Calu3 (cell line): Measurements from ENCODE around the gene PRKCI. TPM values are rescaled to one million over a fixed set of nuclear protein-coding genes. Genes with fewer than 3 reads are reported as not detected.

ENCODE experiments used
- BruUV-seq: library from RNA; stranded (reverse); fragments of 400-500 nt; replicated peaks from 2 replicates; lab custom pipeline; 2021; lab: Mats Ljungman, UMichigan
- CTCF ChIA-PET: fragments of 300-600 bp; sonication (Branson Sonifier 250); formaldehyde crosslinking; loops from one replicate; lab custom pipeline; 2022; ENCODE audit warnings: antibody characterized with exemption; lab: Charles Lee
- DNase-seq: peaks from one replicate; pipeline ENCODE4 v3.0.0; 2022
- H3K27ac Mint-ChIP-seq: one replicate; pipeline ENCODE4 v1.8.0; 2022; ENCODE audit warnings: mixed read lengths; ENCODE audit not compliant: unreplicated experiment
- H3K27me3 Mint-ChIP-seq: one replicate; pipeline ENCODE4 v1.8.0; 2022; ENCODE audit warnings: mixed read lengths; ENCODE audit not compliant: unreplicated experiment
- H3K36me3 Mint-ChIP-seq: one replicate; pipeline ENCODE4 v1.8.0; 2022; ENCODE audit warnings: mild to moderate bottlenecking, moderate library complexity, mixed read lengths; ENCODE audit not compliant: insufficient read depth, unreplicated experiment
- H3K4me1 Mint-ChIP-seq: one replicate; pipeline ENCODE4 v1.8.0; 2022; ENCODE audit warnings: mild to moderate bottlenecking, low read depth, mixed read lengths; ENCODE audit not compliant: unreplicated experiment
- H3K4me3 Mint-ChIP-seq: one replicate; pipeline ENCODE4 v1.8.0; 2022; ENCODE audit warnings: mild to moderate bottlenecking, low read depth, moderate library complexity, mixed read lengths; ENCODE audit not compliant: unreplicated experiment
- H3K9me3 Mint-ChIP-seq: one replicate; pipeline ENCODE4 v1.8.0; 2022; ENCODE audit warnings: low read depth, mixed read lengths; ENCODE audit not compliant: unreplicated experiment
- CTCF ChIP-seq: fragments of 200-600 bp; IDR thresholded peaks from one replicate; pipeline ENCODE4 v1.8.0; 2022; ENCODE audit warnings: antibody characterized with exemption; ENCODE audit not compliant: unreplicated experiment
- intact Hi-C: fragments of 100-400 bp; cut with micrococcal nuclease; formaldehyde crosslinking; loops from one replicate; pipeline ENCODE4 v1.10.0; 2022; ENCODE audit not compliant: unreplicated experiment
- total RNA-seq: library from RNA; stranded (reverse); gene quantifications from 2 replicates; pipeline ENCODE4 v1.2.3, GENCODE V29; 2022

Gene PRKCI
- total RNA-seq, 1 experiment from 2014 or later = 79.5 TPM

GRCh38 chr3:170226426-170226960, 4.3 kb downstream of the PRKCI start:
- no peak for TF ChIP-seq CTCF
- Mint-ChIP-seq H3K9me3 (no peaks in the 10 kb centered on the region), H3K27me3 (no peaks in the 10 kb centered on the region), H3K27ac (no peak overlapping the region), H3K4me1 (peaks cover 40% of the 10 kb centered on the region), H3K4me3 (peak overlapping the region; percentile 8), H3K36me3 (peaks cover 27% of the 10 kb centered on the region)
- no peak for DNase-seq
- intact Hi-C loops = no loop called here
- no TSS peak for BruUV-seq
- CTCF ChIA-PET = interaction anchor here (0.6 kb wide), 1 partner anchor 1199 kb away, joined by 3 read pairs; no protein-coding TSS in a partner anchor

DNA sequence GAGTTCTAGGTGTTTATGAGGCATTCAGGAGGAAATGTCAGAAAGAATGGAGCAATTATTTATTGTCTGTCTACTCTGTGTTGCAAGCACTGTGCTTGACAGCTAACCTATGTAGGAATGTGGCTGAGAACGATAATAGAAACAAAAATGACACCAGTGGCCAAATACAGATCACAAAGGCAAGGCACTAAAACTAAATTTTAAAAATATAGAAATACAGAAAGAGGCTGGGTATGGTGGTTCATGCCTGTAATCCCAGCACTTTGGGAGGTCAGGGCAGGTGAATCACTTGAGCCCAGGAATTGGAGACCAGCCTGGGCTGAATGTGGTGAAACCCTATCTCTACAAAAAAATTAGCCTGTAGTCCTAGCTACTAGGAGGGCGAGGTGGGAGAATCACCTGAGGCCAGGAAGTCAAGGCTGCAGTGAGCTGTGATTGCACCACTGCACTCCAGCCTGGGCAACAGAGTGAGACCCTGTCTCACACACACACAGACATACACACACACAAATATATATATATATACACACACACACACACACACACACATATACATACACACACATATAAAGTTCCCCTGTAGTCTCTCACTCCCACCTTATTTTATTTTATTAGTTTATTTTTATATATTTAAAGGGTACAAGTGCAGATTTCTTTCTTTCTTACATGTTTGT, 6.0 kb downstream of the PRKCI start:
- peak; percentile 39 for DNase-seq
- H3K27ac Mint-ChIP-seq = peak overlapping the region; percentile 42
- no peak for TF ChIP-seq CTCF
- H3K4me1 Mint-ChIP-seq = peaks cover 40% of the 10 kb centered on the region
- peak overlapping the region; percentile 8 for H3K4me3 Mint-ChIP-seq
- CTCF ChIA-PET = interaction anchor here (0.6 kb wide), 1 partner anchor 1272 kb away, joined by 4 read pairs; no protein-coding TSS in a partner anchor
- peaks cover 10% of the 10 kb centered on the region for H3K36me3 Mint-ChIP-seq
- no peaks in the 10 kb centered on the region for H3K27me3 Mint-ChIP-seq
- intact Hi-C loops = no loop called here
- BruUV-seq = no TSS peak
- no peaks in the 10 kb centered on the region for H3K9me3 Mint-ChIP-seq

- no peaks in the 10 kb centered on the region for H3K27me3 Mint-ChIP-seq
- H3K9me3 Mint-ChIP-seq = no peaks in the 10 kb centered on the region
- peak overlapping the region; percentile 95 for H3K27ac Mint-ChIP-seq
- no peak overlapping the region for H3K4me3 Mint-ChIP-seq
- intact Hi-C loops = no loop called here
- DNase-seq = no peak
- CTCF ChIA-PET = interaction anchor here (0.6 to 1.8 kb wide), 2 partner anchors 9 to 12 kb away, joined by 6 to 28 read pairs; partner anchors contain the start of gene PRKCI
- BruUV-seq = no TSS peak
- TF ChIP-seq CTCF = no peak
- H3K36me3 Mint-ChIP-seq = peaks cover 22% of the 10 kb centered on the region
- peaks cover 30% of the 10 kb centered on the region for H3K4me1 Mint-ChIP-seq
These were observed 10.0 kb downstream of the PRKCI start for GRCh38 chr3:170232266-170232665.

- CTCF ChIA-PET = interaction anchor here (0.5 to 1.8 kb wide), 9 partner anchors 10 to 605 kb away, joined by 3 to 28 read pairs (median 6); partner anchors contain the start of gene PRKCI
- peaks cover 17% of the 10 kb centered on the region for H3K4me1 Mint-ChIP-seq
- TF ChIP-seq CTCF = no peak
- H3K27me3 Mint-ChIP-seq = no peaks in the 10 kb centered on the region
- H3K9me3 Mint-ChIP-seq = no peaks in the 10 kb centered on the region
- intact Hi-C loops = no loop called here
- peak; percentile 66 for DNase-seq
- BruUV-seq = no TSS peak
- peak overlapping the region; percentile 46 for H3K4me3 Mint-ChIP-seq
- H3K27ac Mint-ChIP-seq = peak overlapping the region; percentile 95
- peaks cover 28% of the 10 kb centered on the region for H3K36me3 Mint-ChIP-seq
These were observed 11.3 kb downstream of the PRKCI start for GRCh38 chr3:170233530-170233929.
